Astrocyte (in vitro differentiated cells and primary cell): Measurements from ENCODE around the gene CACNA1A. TPM values are rescaled to one million over a fixed set of nuclear protein-coding genes. Genes with fewer than 3 reads are reported as not detected.
"Not testable (repeated sequence)": the region's sequence is repeated elsewhere in the genome, so short reads cannot be mapped to it uniquely, and the experiment has no call there.

Experiments
- DNase-seq: peaks from one replicate; pipeline ENCODE4 v3.0.0-alpha.2; 2010; ENCODE audit warnings: low read depth
- FAIRE-seq: peaks from 2 replicates; lab custom pipeline; 2011; peaks lifted over from hg19 to GRCh38; lab: Jason Lieb, UNC
- H2AFZ ChIP-seq: 2 replicates; pipeline ENCODE4 v1.6.0; 2012; ENCODE audit warnings: low read depth, low read length, inconsistent platforms
- H3K27ac ChIP-seq: 2 replicates; pipeline ENCODE4 v1.5.1; 2011; ENCODE audit warnings: low read depth, low read length, inconsistent platforms
- H3K27me3 ChIP-seq: 2 replicates; pipeline ENCODE4 v1.6.0; 2011; ENCODE audit warnings: low read length, inconsistent platforms; ENCODE audit not compliant: insufficient read depth
- H3K36me3 ChIP-seq: 2 replicates; pipeline ENCODE4 v1.5.1; 2011; ENCODE audit warnings: low read length, inconsistent platforms; ENCODE audit not compliant: insufficient read depth
- H3K4me1 ChIP-seq: 2 replicates; pipeline ENCODE4 v1.5.1; 2011; ENCODE audit warnings: low read length, inconsistent platforms; ENCODE audit not compliant: insufficient read depth
- H3K4me2 ChIP-seq: 2 replicates; pipeline ENCODE4 v1.6.0; 2012; ENCODE audit warnings: low read length, inconsistent platforms
- H3K4me3 ChIP-seq: 2 replicates; pipeline ENCODE4 v1.5.1; 2011; ENCODE audit warnings: low read depth, mild to moderate bottlenecking, low read length, inconsistent platforms; ENCODE audit not compliant: insufficient read depth
- H3K79me2 ChIP-seq: 2 replicates; pipeline ENCODE4 v1.6.0; 2012; ENCODE audit warnings: mild to moderate bottlenecking, low read length, inconsistent platforms; ENCODE audit not compliant: insufficient read depth
- H3K9ac ChIP-seq: 2 replicates; pipeline ENCODE4 v1.6.0; 2012; ENCODE audit warnings: mild to moderate bottlenecking, low read length, inconsistent platforms
- H3K9me3 ChIP-seq: 2 replicates; pipeline ENCODE4 v1.5.1; 2012; ENCODE audit warnings: low read depth, mild to moderate bottlenecking, low read length, inconsistent platforms; ENCODE audit not compliant: insufficient read depth
- H4K20me1 ChIP-seq: 2 replicates; pipeline ENCODE4 v1.6.0; 2012; ENCODE audit warnings: low read length, inconsistent platforms; ENCODE audit not compliant: insufficient read depth
- H3K27ac Mint-ChIP-seq: one replicate; pipeline ENCODE4 v1.8.0; 2021; ENCODE audit warnings: mild to moderate bottlenecking, mixed read lengths; ENCODE audit not compliant: unreplicated experiment
- H3K27me3 Mint-ChIP-seq: one replicate; pipeline ENCODE4 v1.8.0; 2021; ENCODE audit warnings: low read depth, mixed read lengths; ENCODE audit not compliant: unreplicated experiment
- H3K36me3 Mint-ChIP-seq: one replicate; pipeline ENCODE4 v1.8.0; 2021; ENCODE audit warnings: low read depth, mixed read lengths; ENCODE audit not compliant: unreplicated experiment
- H3K4me1 Mint-ChIP-seq: one replicate; pipeline ENCODE4 v1.8.0; 2021; ENCODE audit warnings: low read depth, mixed read lengths; ENCODE audit not compliant: unreplicated experiment
- H3K4me3 Mint-ChIP-seq: one replicate; pipeline ENCODE4 v1.8.0; 2021; ENCODE audit warnings: mild to moderate bottlenecking, moderate library complexity, mixed read lengths; ENCODE audit not compliant: unreplicated experiment
- H3K9me3 Mint-ChIP-seq: one replicate; pipeline ENCODE4 v1.8.0; 2021; ENCODE audit warnings: mild to moderate bottlenecking, mixed read lengths; ENCODE audit not compliant: unreplicated experiment
- CTCF ChIP-seq: IDR thresholded peaks from 2 replicates; pipeline ENCODE4 v1.5.1; 2011; ENCODE audit warnings: low read depth, mild to moderate bottlenecking, inconsistent platforms, low read length, moderate library complexity; ENCODE audit not compliant: insufficient read depth
- EZH2 ChIP-seq: IDR thresholded peaks from 2 replicates; pipeline ENCODE4 v1.6.1; 2012; ENCODE audit warnings: mild to moderate bottlenecking, low read length, inconsistent platforms; ENCODE audit not compliant: insufficient read depth
- total RNA-seq: library from RNA; stranded (reverse); gene quantifications from 2 replicates; pipeline ENCODE4 v1.2.1, GENCODE V29; 2021

Gene CACNA1A
- total RNA-seq, 1 donor from 2014 or later = 9.4 TPM

GRCh38 chr19:13181747-13182388 lies 324.4 kb downstream of the CACNA1A start:
- Histone ChIP-seq H3K4me2 (peak overlapping the region; percentile 21), H3K27ac (no peak overlapping the region), H3K79me2 (no peaks in the 10 kb centered on the region), H3K36me3 (no peaks in the 10 kb centered on the region), H3K4me3 (no peak overlapping the region), H3K9ac (no peak overlapping the region), H3K27me3 (no peaks in the 10 kb centered on the region), H3K9me3 (no peaks in the 10 kb centered on the region), H3K4me1 (peaks cover 6% of the 10 kb centered on the region), H4K20me1 (no peaks in the 10 kb centered on the region), H2AFZ (peak overlapping the region; percentile 19)
- peak overlapping the region; percentile 75 for H3K27ac Mint-ChIP-seq
- no peaks in the 10 kb centered on the region for H3K9me3 Mint-ChIP-seq
- no peak overlapping the region for H3K4me3 Mint-ChIP-seq
- peaks cover 4% of the 10 kb centered on the region for H3K4me1 Mint-ChIP-seq
- no peaks in the 10 kb centered on the region for H3K27me3 Mint-ChIP-seq
- H3K36me3 Mint-ChIP-seq = no peaks in the 10 kb centered on the region
- TF ChIP-seq CTCF (no peak), EZH2 (no peak)
- DNase-seq (peak; percentile 66), FAIRE-seq (no peak)

GRCh38 chr19:13178291-13178690 lies 328.0 kb downstream of the CACNA1A start:
- not testable (repeated sequence) for H3K9me3 ChIP-seq, H3K4me1 ChIP-seq, DNase-seq, H4K20me1 ChIP-seq, H3K27me3 ChIP-seq, H3K27ac Mint-ChIP-seq, H3K36me3 ChIP-seq, H3K9me3 Mint-ChIP-seq, H3K4me3 Mint-ChIP-seq, H3K79me2 ChIP-seq, FAIRE-seq, H3K9ac ChIP-seq, H3K27me3 Mint-ChIP-seq, H3K36me3 Mint-ChIP-seq, H3K4me1 Mint-ChIP-seq, H2AFZ ChIP-seq, H3K4me2 ChIP-seq, H3K27ac ChIP-seq, H3K4me3 ChIP-seq

- not testable (repeated sequence) for H4K20me1 ChIP-seq
These were observed 328.7 kb downstream of the CACNA1A start for GRCh38 chr19:13177584-13177983.

More at GRCh38 chr19:13177584-13177983, 328.7 kb downstream of the CACNA1A start:
- not testable (repeated sequence) for H3K27ac ChIP-seq, H3K4me2 ChIP-seq, H3K79me2 ChIP-seq, H3K4me3 Mint-ChIP-seq, H3K4me3 ChIP-seq, H3K9me3 ChIP-seq, H2AFZ ChIP-seq, H3K9ac ChIP-seq, H3K9me3 Mint-ChIP-seq, DNase-seq, H3K27ac Mint-ChIP-seq, H3K36me3 ChIP-seq, H3K27me3 Mint-ChIP-seq, FAIRE-seq, H3K27me3 ChIP-seq, H3K4me1 Mint-ChIP-seq, H3K36me3 Mint-ChIP-seq
- peaks cover 12% of the 10 kb centered on the region for H3K4me1 ChIP-seq
